Fibroblast of upper back skin (primary cell): ENCODE measurements around the gene SLAMF8.
A peak's percentile ranks its signal among the peaks of the same experiment; 100 is the strongest.

Experiments used
- DNase-seq: peaks from one replicate; pipeline ENCODE4 v3.0.0-alpha.2; 2013

SLAMF8 gene

DNA sequence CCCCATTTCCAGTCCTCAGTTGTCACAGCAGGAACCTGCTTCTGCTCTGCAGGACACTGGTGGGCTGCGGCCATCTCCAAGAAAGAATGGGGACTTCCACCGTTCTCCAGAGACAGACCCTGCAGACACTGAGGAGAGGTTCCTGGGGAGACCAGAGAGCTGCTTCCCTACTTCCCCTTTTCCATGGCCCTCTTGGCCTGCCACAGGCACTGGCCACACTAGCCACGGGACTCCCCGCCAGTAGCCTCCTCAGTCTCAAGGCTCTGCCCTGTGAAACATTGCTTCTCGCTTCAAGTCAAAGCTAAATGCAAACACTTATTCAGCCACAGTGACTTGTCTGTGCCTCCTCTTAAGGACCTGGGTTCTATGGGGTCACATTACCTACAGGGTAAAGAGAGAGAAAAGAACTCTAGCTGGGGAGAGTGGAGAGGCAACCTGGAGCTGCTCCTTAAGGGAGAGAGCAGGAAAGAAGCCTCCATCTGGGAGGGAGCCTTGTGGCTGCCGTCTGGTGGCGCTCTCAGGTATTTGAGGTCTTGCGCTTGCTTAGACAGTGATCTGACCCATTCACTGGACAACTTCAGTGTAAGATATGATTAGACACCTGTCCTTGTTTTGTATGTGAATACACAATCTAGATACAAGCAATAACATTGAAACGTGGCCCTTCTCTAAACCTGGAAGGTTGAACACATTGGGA is 5.4 kb upstream of the SLAMF8 start:
- no peak for DNase-seq

GRCh38 chr1:159823406-159823805 is 3.3 kb upstream of the SLAMF8 start:
- DNase-seq: no peak

DNA sequence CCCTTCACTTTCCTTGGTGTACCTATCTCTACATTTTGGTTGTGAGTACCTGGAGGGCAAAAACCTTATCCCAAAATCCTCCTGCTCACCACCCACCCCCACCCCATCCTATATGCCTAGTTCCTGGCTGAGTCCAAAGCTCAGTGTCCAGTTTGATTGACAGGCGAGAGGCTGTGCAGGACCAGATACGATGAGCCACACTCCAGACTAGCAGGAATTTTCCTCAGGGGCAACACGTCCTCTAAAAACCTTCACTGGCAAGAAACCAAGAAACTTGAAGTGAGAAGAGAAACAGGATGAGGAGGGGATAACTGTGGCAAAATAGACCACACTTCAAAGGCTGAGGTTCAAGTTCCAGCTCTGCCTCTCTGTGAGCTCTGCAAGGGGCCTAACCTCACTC is 1.1 kb upstream of the SLAMF8 start:
- no peak for DNase-seq

GRCh38 chr1:159827102-159827490 is 423 bp downstream of the SLAMF8 start:
- DNase-seq: no peak

GRCh38 chr1:159827549-159827948 is 876 bp downstream of the SLAMF8 start:
- no peak for DNase-seq

DNA sequence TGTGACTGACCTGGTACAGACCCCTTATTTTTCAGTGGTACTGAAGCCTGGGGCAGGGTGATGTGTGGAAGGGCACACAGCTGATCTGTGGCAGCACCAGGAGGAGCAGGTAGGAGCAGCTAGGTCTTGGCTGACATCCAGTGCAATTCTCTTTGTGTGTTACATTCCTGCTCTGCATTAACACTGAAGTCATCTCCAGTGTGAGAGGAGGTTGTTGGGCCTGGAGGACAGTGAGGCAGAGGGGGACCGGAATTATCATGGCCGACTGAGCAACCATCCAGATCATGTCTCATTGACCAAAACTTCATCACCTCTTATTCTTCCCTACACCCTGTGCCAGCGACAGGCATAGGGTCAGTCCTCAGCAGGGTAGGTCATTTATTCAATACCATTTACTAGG is 1.5 kb downstream of the SLAMF8 start:
- DNase-seq: no peak

DNA sequence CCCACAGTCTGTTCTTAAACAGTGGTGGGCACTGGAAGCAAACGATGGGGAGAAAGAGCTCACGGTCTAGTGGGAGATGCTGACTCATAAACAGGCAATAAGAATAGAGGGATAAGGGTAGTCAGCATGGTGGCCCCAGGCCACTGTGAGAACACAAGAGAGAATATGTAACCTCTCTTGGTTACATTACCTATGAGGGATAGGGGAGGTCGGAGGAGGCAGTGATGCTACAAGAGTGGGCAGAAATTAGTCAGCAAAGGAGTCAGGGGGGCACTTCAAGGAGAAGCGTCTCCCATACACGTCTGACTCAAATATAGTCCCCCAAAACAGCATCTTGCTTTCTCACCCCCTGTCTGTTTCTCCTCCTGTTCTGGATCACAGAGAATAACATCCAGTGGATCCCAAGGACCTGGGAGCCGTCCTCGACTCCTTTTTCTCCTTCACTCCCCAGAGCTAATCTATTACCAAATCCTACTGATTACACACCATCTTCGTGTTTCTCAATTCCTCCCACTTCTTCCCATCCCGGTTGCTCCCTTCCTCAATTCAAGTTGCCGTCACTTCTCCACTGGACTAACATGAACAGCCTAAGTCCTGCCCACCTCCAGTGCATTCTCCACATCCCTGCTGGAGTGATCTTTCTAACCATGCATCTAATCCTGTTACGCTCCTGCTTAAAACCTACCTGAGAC is 2.1 kb downstream of the SLAMF8 start:
- DNase-seq: no peak

DNA sequence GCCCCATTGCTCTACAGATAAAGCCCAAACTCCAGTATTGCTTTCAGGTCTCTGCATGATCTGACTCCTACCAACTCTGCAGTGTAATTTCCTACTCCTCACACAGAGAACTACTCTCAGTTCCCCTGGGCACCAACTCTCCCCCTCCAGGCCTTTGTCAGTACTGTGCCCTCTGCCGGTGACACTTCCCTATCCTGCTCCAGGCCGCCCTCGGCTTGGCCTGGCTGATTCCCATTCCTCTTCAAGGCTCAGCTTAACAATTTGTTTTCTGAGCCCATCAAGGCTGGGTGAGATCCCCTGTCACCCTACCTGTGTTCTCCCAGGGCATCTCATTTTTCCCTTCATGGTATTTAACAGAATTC is 2.6 kb downstream of the SLAMF8 start:
- DNase-seq: no peak

- peak; percentile 89 for DNase-seq
These were observed 3.3 kb downstream of the SLAMF8 start for GRCh38 chr1:159829822-159830465.

GRCh38 chr1:159830722-159831121 is 4.0 kb downstream of the SLAMF8 start:
- no peak for DNase-seq

DNA sequence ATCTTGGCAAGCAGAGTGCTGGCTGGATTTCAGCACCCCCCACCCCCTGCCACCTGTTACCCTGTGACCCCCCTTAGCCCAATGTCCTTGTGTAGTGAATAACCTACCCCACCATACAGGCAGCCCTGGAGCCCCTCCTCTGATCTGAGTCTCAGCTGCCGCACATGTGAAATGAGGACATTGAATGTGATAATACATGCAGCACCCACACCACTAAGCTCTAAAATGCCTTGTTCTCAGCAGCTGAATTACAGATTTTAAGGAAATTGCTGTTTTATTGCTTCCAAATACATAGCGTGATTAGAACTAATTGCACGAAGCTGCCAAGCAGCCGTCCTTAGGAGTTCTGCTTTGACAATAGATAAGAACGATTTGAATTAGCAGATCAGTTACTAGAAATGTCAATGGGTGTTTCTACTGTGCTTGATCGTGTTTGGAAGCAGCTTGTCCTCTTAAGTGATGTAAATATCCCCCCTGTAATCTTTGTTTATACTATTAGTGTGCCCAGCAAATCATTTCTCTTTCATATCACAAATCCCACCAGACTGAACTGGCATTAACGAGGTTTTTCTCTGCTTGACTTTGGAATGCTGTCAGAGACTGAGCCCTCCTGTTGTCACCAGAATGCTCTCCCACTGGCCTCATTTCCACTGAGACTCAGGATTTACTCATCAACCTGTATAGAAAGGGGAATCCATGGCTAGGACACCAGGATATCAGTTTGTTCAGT is 4.9 kb downstream of the SLAMF8 start:
- DNase-seq: no peak

DNA sequence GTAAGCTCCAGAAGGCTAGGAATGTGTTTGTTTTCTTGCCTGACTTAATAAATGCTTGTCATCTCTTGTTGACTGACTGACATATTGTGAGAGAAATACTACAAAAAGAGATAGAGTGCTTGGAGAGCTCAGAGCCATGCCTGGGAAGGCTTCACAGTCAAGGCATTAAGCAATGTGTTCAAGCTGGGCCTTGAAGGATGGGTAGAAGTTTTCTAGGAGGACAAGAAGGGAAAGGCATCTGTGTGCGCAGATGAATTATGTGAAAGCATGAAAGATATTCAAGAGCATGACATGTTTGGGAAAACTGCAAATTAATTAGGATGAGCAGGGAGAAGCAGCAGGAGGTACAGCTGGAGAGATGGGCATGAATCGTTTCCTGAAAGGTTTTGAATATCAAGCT is 5.6 kb downstream of the SLAMF8 start:
- DNase-seq: no peak

DNA sequence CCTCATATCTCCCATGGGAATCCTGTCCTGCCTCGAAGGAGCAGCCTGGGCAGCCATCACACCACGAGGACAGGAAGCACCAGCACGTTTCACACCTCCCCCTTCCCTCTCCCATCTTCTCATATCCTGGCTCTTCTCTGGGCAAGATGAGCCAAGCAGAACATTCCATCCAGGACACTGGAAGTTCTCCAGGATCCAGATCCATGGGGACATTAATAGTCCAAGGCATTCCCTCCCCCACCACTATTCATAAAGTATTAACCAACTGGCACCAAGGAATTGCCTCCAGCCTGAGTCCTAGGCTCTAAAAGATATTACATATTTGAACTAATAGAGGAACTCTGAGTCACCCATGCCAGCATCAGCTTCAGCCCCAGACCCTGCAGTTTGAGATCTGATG is 8.7 kb downstream of the SLAMF8 start:
- DNase-seq: peak; percentile 31

GRCh38 chr1:159835862-159836525 is 9.3 kb downstream of the SLAMF8 start:
- DNase-seq: no peak

DNA sequence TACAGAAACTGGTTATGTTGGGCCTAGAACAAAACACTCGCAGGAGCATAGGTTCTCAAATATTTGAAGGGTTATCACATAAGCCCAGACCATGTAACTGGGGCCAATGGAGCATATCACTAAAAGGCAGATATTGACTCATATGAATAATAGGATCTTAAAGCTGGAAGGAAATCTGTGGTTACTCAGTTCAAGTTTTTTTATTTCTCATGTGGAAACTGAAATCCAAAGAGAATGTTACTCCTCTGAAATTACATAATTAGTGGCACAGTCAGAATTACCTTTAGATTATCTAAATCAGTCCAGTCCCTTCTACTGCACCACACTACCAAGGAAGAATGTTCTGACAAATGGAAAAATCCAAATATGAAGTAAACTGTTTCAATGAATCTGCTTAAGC is 12.0 kb downstream of the SLAMF8 start:
- DNase-seq: no peak

GRCh38 chr1:159839116-159839849 is 12.6 kb downstream of the SLAMF8 start:
- no peak for DNase-seq

DNA sequence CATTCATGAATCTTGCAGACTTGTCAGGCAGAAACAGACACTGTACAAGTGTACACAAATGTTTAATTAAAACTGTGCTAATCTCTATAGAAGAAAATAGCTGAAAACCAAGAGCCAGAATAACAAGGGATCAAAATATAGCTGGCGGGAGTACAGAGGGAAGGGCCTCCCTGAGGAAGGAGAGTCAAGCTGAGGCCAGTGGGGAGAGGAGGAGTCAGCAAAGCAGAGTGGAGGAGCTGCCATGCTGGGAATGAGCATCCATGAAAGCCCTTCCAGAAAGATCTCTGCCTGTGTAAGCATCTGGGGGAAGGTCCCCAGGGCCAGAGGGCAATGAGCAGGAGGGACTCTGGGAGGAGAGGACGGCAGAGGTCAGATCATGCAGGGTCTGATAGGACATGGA is 15.1 kb downstream of the SLAMF8 start:
- no peak for DNase-seq

- DNase-seq: no peak
These were observed 16.8 kb downstream of the SLAMF8 start for GRCh38 chr1:159843459-159843858.

DNA sequence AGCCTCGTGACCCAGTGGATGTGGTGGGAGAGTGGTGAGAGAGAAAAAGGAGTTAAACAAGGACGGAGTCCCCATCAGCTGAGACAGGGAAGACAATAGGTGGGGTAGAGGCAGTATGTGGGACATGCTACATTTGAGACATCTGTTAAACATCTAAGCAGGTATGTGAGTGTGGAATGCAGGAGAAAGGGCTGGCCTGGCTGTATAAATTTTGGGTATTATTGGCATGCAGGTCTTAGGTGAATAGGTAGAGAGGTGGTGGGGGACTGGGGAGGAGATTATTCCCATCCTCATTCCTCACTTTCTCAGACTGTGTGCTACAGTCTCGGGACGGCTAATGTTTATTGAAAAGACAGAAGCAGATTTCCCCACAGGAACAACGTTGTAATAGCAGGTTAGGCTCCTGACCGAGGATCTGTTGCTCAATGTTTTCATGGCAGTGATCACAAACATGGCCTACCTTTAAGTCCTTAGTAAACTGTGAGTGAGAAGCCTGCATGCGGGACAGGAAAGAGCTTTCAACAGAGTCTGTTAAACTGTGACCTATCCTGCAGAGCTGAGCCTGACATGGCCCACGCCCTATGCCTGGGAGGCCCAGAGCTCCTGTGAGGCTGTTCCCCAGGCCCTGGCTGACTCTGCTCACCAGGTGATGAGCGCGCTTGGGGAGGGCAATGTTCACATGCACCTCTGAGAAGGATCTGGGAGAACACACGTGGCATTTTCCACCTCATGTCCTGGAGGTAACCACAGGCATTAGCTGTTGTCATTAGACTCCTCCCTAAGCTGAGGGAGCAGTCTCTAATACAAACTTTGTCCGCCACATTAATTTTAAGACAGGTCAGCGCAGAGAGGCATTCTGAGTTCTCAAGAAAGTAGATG is 19.3 kb downstream of the SLAMF8 start:
- DNase-seq: no peak

- DNase-seq: no peak
These were observed 20.6 kb downstream of the SLAMF8 start for GRCh38 chr1:159847231-159847630.

DNA sequence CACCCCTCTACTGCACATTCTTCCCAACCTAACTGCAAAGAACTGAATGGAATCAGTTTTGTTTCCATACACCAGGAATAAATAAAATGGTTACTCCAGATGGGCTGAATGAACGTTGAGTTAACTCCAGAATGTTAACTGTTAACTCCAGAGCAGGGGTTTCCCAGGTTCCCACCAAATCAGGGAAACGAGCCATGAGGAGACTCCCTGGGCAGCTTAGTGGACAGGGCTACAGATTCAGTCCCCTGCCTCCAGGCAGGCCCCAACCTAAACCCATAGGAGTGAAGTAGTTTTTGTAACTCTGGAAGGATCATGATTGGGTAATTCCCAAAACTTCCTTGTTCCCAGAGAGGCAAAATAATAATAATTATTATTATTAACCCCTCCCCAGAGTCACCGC is 21.7 kb downstream of the SLAMF8 start:
- no peak for DNase-seq
